SK-N-MC (cell line): ENCODE results near the gene PHACTR2.

Experiments
- DNase-seq: peaks from one replicate; pipeline ENCODE4 v3.0.0-alpha.2; 2011; ENCODE audit warnings: low read depth, low spot score
- H3K27ac ChIP-seq: fragments of 200-600 bp; sonication (generic); 2 replicates; pipeline ENCODE4 v1.5.1; 2016; ENCODE audit warnings: mixed run types
- H3K36me3 ChIP-seq: fragments of 200-600 bp; sonication (generic); 2 replicates; pipeline ENCODE4 v1.6.1; 2017; ENCODE audit warnings: antibody characterized with exemption, low read length, mixed read lengths; ENCODE audit not compliant: insufficient read depth
- H3K4me3 ChIP-seq: fragments of 200-600 bp; sonication (generic); 2 replicates; pipeline ENCODE4 v1.5.1; 2016
- H3K9ac ChIP-seq: fragments of 200-600 bp; sonication (generic); 2 replicates; pipeline ENCODE4 v1.8.0; 2017; ENCODE audit warnings: mixed run types, mixed read lengths; ENCODE audit not compliant: insufficient read length
- H3K9me3 ChIP-seq: fragments of 200-600 bp; sonication (generic); 2 replicates; pipeline ENCODE4 v1.6.1; 2017; ENCODE audit warnings: low read depth, mild to moderate bottlenecking, antibody characterized with exemption, low read length, moderate library complexity, mixed read lengths
- EZH2 ChIP-seq: fragments of 200-600 bp; sonication (generic); IDR thresholded peaks from one replicate; pipeline ENCODE4 v1.6.1; 2017; ENCODE audit warnings: antibody characterized with exemption
- FOXP2 ChIP-seq: optimal IDR thresholded peaks from 2 replicates; pipeline ENCODE3; 2011; ENCODE audit warnings: mild to moderate bottlenecking, moderate library complexity; ENCODE audit not compliant: insufficient read depth; ENCODE audit errors: extremely low read length, control extremely low read depth
- POLR2AphosphoS5 ChIP-seq: IDR thresholded peaks from 2 replicates; pipeline ENCODE4 v1.6.1; 2012; ENCODE audit warnings: mild to moderate bottlenecking, low read depth, low read length, borderline replicate concordance

Gene PHACTR2

DNA sequence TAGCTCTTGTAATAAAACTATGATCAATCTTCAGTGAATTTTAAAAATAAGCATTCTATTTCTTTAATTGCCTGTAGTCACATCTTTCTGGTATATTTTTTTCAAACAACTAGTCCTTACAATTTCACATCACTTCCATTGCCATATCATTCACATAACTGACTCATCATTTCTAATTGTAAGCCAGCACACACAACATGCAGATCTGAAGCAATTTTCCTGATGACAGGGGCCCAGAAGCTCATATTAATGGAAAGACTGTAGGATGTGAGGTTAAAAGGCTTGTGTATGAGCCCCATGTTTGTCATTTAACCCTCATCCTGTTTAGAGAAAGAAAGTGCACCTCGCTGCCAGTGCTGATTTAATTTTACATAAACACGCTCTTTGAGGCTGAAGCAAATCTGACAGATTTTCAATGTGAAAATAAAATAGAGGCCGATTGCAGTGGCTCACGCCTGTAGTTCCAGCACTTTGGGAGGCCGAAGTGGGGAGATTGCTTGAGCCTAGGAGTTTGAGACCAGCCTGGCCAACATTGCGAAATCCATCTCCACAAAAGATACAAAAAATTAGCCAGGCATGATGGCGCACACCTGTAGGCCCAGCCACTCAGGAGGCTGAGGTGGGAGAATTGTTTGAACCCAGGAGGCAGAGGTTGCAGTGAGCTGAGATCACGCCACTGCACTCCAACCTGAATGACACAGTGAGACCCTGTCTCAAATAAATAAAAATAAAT lies 125.2 kb downstream of the PHACTR2 start:
- Histone ChIP-seq H3K9me3 (no peaks in the 10 kb centered on the region), H3K27ac (no peak overlapping the region), H3K4me3 (no peak overlapping the region), H3K9ac (no peak overlapping the region), H3K36me3 (no peaks in the 10 kb centered on the region)
- TF ChIP-seq POLR2AphosphoS5 = no peak
- no peak for TF ChIP-seq EZH2
- DNase-seq = no peak

DNA sequence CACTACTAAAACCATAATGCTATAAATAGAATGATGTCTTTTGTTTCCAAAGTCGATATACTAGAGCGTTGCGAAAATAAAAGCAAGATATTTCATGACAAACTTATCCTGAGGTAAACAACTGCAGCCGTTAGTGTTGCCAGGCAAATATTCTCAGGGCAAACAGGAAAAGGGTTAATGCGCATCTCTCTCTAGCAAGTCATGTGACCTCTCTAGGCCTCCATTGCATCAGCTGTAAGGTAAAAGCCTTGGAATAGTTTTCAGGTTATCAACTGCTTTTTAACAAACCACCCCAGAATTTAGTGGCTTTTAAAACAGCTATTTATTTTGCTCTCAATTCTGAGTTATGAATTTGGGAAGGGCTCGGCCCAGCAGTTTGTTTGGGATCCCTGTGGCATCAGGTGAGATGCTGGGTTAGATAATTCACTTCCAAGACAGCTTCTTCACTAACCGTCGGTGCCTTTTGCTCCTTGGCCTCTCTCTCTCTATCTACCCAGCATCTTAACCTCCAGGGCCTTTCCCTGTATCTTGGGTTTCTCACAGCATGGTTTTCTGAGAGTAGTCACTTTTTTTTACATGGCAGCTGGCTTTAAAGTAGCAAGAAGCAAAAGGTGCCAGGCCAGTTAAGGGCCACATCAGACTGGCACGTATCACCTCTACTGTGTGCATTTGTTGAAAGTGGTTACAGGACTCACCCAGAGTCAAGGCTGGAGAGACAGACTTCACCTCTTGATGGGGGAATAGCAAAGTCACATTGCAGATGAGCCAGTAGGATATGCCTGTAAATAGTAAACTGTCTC lies 126.2 kb downstream of the PHACTR2 start:
- Histone ChIP-seq H3K27ac (no peak overlapping the region), H3K9me3 (no peaks in the 10 kb centered on the region), H3K9ac (no peak overlapping the region), H3K4me3 (no peak overlapping the region), H3K36me3 (no peaks in the 10 kb centered on the region)
- TF ChIP-seq EZH2 = no peak
- TF ChIP-seq POLR2AphosphoS5 = no peak
- no peak for TF ChIP-seq FOXP2
- no peak for DNase-seq

DNA sequence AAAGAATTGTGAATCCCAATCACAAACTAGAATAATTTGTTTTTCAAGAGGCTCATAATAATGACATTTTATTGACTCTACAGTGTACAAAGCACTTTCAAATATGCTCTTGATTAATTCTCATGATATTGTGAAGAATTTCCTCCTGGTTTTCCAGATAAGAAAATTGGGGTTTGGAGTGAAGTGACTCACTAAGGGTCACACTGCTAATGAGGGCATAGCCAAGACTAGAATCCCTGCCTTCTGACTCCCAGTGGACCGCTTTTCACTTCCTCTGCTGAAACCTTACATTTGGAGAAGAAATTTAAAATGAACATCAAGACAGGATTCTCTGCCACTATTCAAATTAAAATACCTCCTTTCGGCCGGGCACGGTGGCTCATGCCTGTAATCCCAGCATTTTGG lies 127.1 kb downstream of the PHACTR2 start:
- no peak overlapping the region for H3K27ac ChIP-seq
- H3K36me3 ChIP-seq = no peaks in the 10 kb centered on the region
- H3K9me3 ChIP-seq = no peaks in the 10 kb centered on the region
- no peak overlapping the region for H3K4me3 ChIP-seq
- TF ChIP-seq POLR2AphosphoS5 (no peak), FOXP2 (no peak), EZH2 (no peak)
- no peak overlapping the region for H3K9ac ChIP-seq
- no peak for DNase-seq

DNA sequence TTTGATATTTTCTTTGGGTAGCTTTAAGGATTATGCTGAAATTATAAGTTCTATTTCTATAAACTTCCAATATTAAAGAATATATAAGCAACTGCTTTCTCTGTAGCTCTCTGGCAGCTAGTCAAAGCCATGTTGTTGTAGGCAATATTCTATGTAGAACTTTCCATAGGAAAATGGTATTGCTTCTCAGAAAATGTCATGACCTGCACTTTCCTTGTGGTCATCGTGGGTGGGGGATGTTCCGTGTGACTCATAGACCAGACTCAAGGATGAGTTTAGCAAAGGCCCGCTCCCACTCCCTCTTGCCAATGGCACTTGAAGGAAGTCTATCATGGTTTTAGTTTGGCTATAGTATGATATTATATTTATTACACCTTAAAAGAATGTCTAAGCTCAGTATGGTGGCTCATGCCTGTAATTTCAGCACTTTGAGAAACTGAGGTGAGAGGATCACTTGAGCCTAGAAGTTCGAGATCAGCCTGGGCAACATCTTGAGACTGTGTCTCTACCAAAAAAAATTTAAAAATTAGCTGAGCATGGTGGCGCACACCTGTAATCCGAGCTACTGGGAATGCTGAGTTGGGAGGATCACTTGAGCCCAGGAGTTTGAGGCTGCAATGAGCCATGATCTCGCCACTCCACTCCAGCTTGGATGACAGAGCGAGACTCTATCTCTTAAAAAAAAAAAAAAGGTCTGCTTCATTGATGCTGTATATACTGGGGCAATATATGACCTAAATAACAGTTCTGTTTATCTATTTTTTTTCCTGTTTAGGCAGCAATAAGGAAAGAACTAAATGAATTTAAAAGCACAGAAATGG lies 128.7 kb downstream of the PHACTR2 start:
- Histone ChIP-seq H3K27ac (no peak overlapping the region), H3K4me3 (no peak overlapping the region), H3K36me3 (no peaks in the 10 kb centered on the region), H3K9ac (no peak overlapping the region), H3K9me3 (no peaks in the 10 kb centered on the region)
- DNase-seq = no peak
- TF ChIP-seq FOXP2 (no peak), POLR2AphosphoS5 (no peak)

DNA sequence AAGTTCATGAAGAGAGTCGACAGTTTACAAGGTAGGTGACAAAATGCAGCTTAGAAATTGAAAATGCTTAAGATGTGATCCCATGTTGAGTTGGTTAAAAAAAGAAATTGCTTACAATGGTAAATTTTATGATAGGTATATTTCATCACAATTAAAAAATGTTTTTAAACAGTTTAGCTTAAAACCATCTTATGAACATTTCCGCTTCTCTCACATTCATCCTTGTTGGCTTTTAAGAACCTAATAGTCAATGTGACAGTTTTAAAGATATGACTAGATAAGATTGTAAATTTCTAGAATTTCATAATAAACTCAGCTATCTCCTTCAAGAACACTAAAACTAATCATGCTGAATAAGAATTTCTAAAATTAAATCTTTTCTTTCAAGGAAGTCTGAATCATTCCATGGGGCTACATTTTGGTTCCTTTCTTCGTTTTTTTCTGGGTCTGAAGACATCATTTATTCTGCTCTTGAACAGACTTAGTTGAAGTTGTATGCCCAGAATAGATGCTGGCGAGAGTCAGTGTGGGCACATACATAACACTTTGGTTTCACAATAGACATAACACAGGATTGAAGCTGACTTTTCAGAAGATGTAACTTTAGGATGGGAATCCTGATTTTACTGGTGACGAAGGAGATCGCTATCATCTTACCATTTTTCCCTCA lies 129.5 kb downstream of the PHACTR2 start:
- H3K4me3 ChIP-seq = no peak overlapping the region
- no peak overlapping the region for H3K27ac ChIP-seq
- no peak overlapping the region for H3K9ac ChIP-seq
- H3K36me3 ChIP-seq = no peaks in the 10 kb centered on the region
- no peak for DNase-seq
- TF ChIP-seq EZH2 (no peak), POLR2AphosphoS5 (no peak), FOXP2 (no peak)
- no peaks in the 10 kb centered on the region for H3K9me3 ChIP-seq

DNA sequence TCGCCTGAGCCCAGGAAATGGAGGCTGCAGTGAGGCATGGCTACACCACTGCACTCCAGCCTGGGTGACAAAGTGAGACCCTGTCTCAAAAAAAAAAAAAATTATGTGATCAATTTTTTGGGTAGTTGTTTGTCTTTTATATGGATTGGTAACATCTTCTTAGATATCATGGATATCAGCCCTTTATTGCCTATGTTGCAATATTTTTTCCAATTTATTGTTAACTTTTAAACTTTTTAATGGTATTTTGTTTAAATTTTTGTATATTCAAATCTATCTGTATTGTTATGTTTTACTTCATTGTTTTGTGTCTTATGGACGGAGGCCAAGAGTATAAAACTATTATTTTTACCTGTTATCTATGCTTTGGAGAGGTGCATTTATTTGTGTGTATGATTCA lies 133.0 kb downstream of the PHACTR2 start:
- Histone ChIP-seq H3K4me3 (no peak overlapping the region), H3K9ac (no peak overlapping the region), H3K36me3 (no peaks in the 10 kb centered on the region), H3K27ac (no peak overlapping the region), H3K9me3 (no peaks in the 10 kb centered on the region)
- TF ChIP-seq FOXP2 = no peak
- TF ChIP-seq EZH2 = no peak
- TF ChIP-seq POLR2AphosphoS5 = no peak
- no peak for DNase-seq

DNA sequence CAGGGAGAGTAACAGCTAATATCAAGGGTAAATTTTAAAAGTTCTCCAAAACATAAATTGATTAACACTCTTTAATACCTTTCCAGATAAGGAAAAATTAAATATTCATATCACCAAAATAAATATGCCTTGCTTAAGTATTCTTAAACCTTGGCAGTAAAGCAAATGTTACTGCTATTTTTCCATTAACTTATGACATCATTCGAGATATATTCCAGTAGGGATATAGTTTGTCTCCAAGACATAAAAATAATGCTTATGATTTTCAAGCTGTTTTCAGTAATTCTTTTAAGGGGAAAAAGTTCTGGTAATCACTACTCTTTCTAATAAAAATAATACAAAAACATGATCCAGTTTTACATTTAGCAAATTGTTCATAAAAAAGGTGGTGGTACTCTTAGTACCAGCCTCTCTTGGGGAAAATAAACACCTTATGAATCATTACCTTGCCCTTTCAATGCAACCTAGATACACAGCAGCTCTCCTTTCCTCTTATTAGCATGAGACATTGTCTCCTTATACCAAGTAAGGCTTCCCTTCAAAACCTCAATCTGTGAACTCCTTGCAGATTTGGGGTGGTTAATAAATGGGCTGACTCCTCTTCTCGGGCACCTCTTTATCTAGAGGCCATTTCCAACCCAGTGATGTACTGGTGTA lies 133.9 kb downstream of the PHACTR2 start:
- Histone ChIP-seq H3K9me3 (no peaks in the 10 kb centered on the region), H3K4me3 (no peak overlapping the region), H3K27ac (no peak overlapping the region), H3K9ac (no peak overlapping the region), H3K36me3 (no peaks in the 10 kb centered on the region)
- no peak for DNase-seq
- TF ChIP-seq EZH2 (no peak), FOXP2 (no peak), POLR2AphosphoS5 (no peak)
